A549 treated with CpdA at 1 μM for 4 hours (cell line): Measurements from ENCODE around the gene SERPINI1. TPM values are rescaled to one million over a fixed set of nuclear protein-coding genes. Genes with fewer than 3 reads are reported as not detected.

Experiments used
- total RNA-seq: library from RNA; stranded (reverse); fragments of 200-300 nt; extraction: Qiagen RNA extraction; gene quantifications from 5 replicates; pipeline ENCODE4 v1.2.3, GENCODE V29; 2022; ENCODE audit warnings: low read depth

The SERPINI1 gene
- total RNA-seq: 2.2 to 3.8 TPM (median 2.8 TPM) in 5 replicates

GRCh38 chr3:167735233-167736138, at the start of gene SERPINI1:
Gene SERPINI1 (plus strand): TSS chr3:167735721. CDS start chr3:167789129, 53,408 bp downstream.

GRCh38 chr3:167734498-167735232, 856 bp upstream of the SERPINI1 start, which contains the start of gene PDCD10:
Gene PDCD10 (minus strand): TSS chr3:167734892. CDS start chr3:167720157, 14,735 bp downstream.

Other genes starting within 250 kb of the SERPINI1 start
- gene WDR49, start 81.8 kb upstream of the SERPINI1 start, total RNA-seq: not detected in 5 replicates
- 50.7 to 60.5 TPM (median 54.7 TPM) in 5 replicates for gene PDCD10, start 829 bp upstream of the SERPINI1 start, total RNA-seq